HepG2 (cell line): Measurements from ENCODE around the gene DUS1L. TPM values are rescaled to one million over a fixed set of nuclear protein-coding genes. Genes with fewer than 3 reads are reported as not detected.

ENCODE experiments used
- ARID4A ChIP-seq: sonication (generic); formaldehyde crosslinking; IDR thresholded peaks from 2 replicates; pipeline ENCODE4 v1.5.0; 2020; ENCODE audit warnings: mild to moderate bottlenecking, missing genetic modification reagents, borderline replicate concordance
- CAMTA2 ChIP-seq: sonication (generic); formaldehyde crosslinking; IDR thresholded peaks from 2 replicates; pipeline ENCODE4 v1.4.0; 2020; ENCODE audit warnings: mild to moderate bottlenecking, missing genetic modification reagents, borderline replicate concordance
- FIP1L1 ChIP-seq: fragments of 200-400 bp; formaldehyde crosslinking; IDR thresholded peaks from 2 replicates; pipeline ENCODE4 v1.6.1; 2018; ENCODE audit warnings: low read depth, mild to moderate bottlenecking, low read length, moderate library complexity, borderline replicate concordance; ENCODE audit not compliant: insufficient read depth
- FOXP4 ChIP-seq: sonication (generic); formaldehyde crosslinking; IDR thresholded peaks from 2 replicates; pipeline ENCODE4 v1.4.0; 2020; ENCODE audit warnings: missing genetic modification reagents
- GLI4 ChIP-seq: sonication (generic); formaldehyde crosslinking; IDR thresholded peaks from 2 replicates; pipeline ENCODE4 v1.5.1; 2020; ENCODE audit warnings: missing genetic modification reagents, mild to moderate bottlenecking, moderate library complexity, borderline replicate concordance
- HNRNPL ChIP-seq: fragments of 200-400 bp; formaldehyde crosslinking; IDR thresholded peaks from 2 replicates; pipeline ENCODE4 v1.6.1; 2017; ENCODE audit warnings: mild to moderate bottlenecking, low read depth, low read length
- ISL2 ChIP-seq: sonication (generic); formaldehyde crosslinking; IDR thresholded peaks from 2 replicates; pipeline ENCODE4 v1.5.0; 2020; ENCODE audit warnings: missing genetic modification reagents
- ISX ChIP-seq: sonication (generic); formaldehyde crosslinking; conservative IDR thresholded peaks from 2 replicates; pipeline ENCODE4 v1.5.0; 2020; ENCODE audit warnings: missing genetic modification reagents
- KLF16 ChIP-seq, 2 experiments: sonication (generic) in 1 of 2; formaldehyde crosslinking in 1 of 2; IDR thresholded peaks; 2 replicates each; pipeline versions ENCODE4 v1.6.1 to v1.8.0; 2016 to 2023; ENCODE audit warnings: missing genetic modification reagents in 2 of 2, missing compliant biosample characterization in 1 of 2
- MED13 ChIP-seq: sonication (generic); formaldehyde crosslinking; IDR thresholded peaks from 2 replicates; pipeline ENCODE4 v1.5.0; 2020; ENCODE audit warnings: missing genetic modification reagents
- MXI1 ChIP-seq: IDR thresholded peaks from 3 replicates; pipeline ENCODE4 v1.6.1; 2012; ENCODE audit warnings: low read depth, low read length, inconsistent platforms, borderline replicate concordance
- NCOA1 ChIP-seq: sonication (generic); formaldehyde crosslinking; IDR thresholded peaks from 2 replicates; pipeline ENCODE4 v1.9.0; 2021; ENCODE audit warnings: missing genetic modification reagents
- NONO ChIP-seq, 2 experiments: fragments of 450-650 bp in 1 of 2; sonication (generic) in 1 of 2; formaldehyde crosslinking in 1 of 2; IDR thresholded peaks in 1 of 2; conservative IDR thresholded peaks in 1 of 2; 2 replicates each; pipeline versions ENCODE4 v1.6.1 to v1.8.0; 2017 to 2022; ENCODE audit warnings: mild to moderate bottlenecking in 1 of 2, missing genetic modification reagents in 1 of 2, moderate library complexity in 1 of 2
- PHF5A ChIP-seq: IDR thresholded peaks from one replicate; pipeline ENCODE4 v1.6.1; 2018; ENCODE audit warnings: low read depth, missing genetic modification reagents; ENCODE audit not compliant: unreplicated experiment
- ZBTB38 ChIP-seq: sonication (generic); formaldehyde crosslinking; IDR thresholded peaks from 2 replicates; pipeline ENCODE4 v1.5.1; 2020; ENCODE audit warnings: mild to moderate bottlenecking, missing genetic modification reagents
- ZNF160 ChIP-seq: sonication (generic); formaldehyde crosslinking; IDR thresholded peaks from 2 replicates; pipeline ENCODE4 v1.8.0; 2022; ENCODE audit warnings: mild to moderate bottlenecking, inconsistent platforms, missing genetic modification reagents
- ZNF331 ChIP-seq: sonication (generic); formaldehyde crosslinking; IDR thresholded peaks from 2 replicates; pipeline ENCODE4 v1.4.0; 2020; ENCODE audit warnings: missing genetic modification reagents
- ZNF446 ChIP-seq: sonication (generic); formaldehyde crosslinking; IDR thresholded peaks from 2 replicates; pipeline ENCODE4 v1.5.0; 2020; ENCODE audit warnings: mild to moderate bottlenecking, missing genetic modification reagents
- ZNF691 ChIP-seq: sonication (generic); formaldehyde crosslinking; IDR thresholded peaks from 2 replicates; pipeline ENCODE4 v1.4.0; 2020; ENCODE audit warnings: missing genetic modification reagents, low read depth, mild to moderate bottlenecking, borderline replicate concordance
- ZNF776 ChIP-seq: sonication (generic); formaldehyde crosslinking; IDR thresholded peaks from 2 replicates; pipeline ENCODE4 v1.4.0; 2020; ENCODE audit warnings: mild to moderate bottlenecking, missing genetic modification reagents
- ZNF782 ChIP-seq: sonication (generic); formaldehyde crosslinking; IDR thresholded peaks from 2 replicates; pipeline ENCODE4 v1.4.0; 2020; ENCODE audit warnings: missing genetic modification reagents, mild to moderate bottlenecking, borderline replicate concordance
- polyA plus RNA-seq, 8 experiments: library from polyadenylated mRNA; depleted of rRNA in 3 of 8; stranded (reverse) in 7 of 8; unstranded in 1 of 8; fragments of >200 nt; fragmentation: Illumina TruSeq in 4 of 8; extraction: Trizol in 4 of 8; gene quantifications; 2 replicates each; pipeline versions ENCODE4 v1.2.1 to v1.2.3, GENCODE V29; 2011 to 2016; ENCODE audit warnings: low read depth in 4 of 8, missing spikeins in 1 of 8, mixed read lengths in 1 of 8; ENCODE audit not compliant: insufficient read depth in 1 of 8
- total RNA-seq, 5 experiments: library from RNA; depleted of rRNA; stranded (reverse); fragments of >200 nt; fragmentation: Illumina TruSeq; extraction: Trizol; gene quantifications; 2 replicates each; pipeline ENCODE4 v1.2.3, GENCODE V29; 2016; ENCODE audit warnings: low read depth in 1 of 5

DUS1L gene
- total and polyA plus RNA-seq, 2 of the 13 experiments (the other 11 are each of a cell fraction or from before 2014, with no cell fraction given) = 81.0 to 109 TPM

GRCh38 chr17:82023447-82024241 lies 42.0 kb downstream of the DUS1L start (continued):
- TF ChIP-seq ARID4A (CRISPR knock-in tag) = peak; percentile 30; the same call in 1 of the 2 replicates
- 0 out of 2 replicates have a peak, but pooled peaks have one; percentile 35 for TF ChIP-seq MED13
- no peak for TF ChIP-seq FOXP4
- 0 out of 2 replicates have a peak, but pooled peaks have one; percentile 50 for TF ChIP-seq ZNF446 (CRISPR knock-in tag)
- TF ChIP-seq GLI4 (CRISPR knock-in tag) = 0 out of 2 replicates have a peak, but pooled peaks have one; percentile 36
- peak; percentile 36; the same call in 1 of the 2 replicates for TF ChIP-seq ZNF691 (CRISPR knock-in tag)
- TF ChIP-seq HNRNPL = 0 out of 2 replicates have a peak, but pooled peaks have one; percentile 38
- no peak for TF ChIP-seq NONO (IDR thresholded peaks at IDR 0.05)
- TF ChIP-seq NONO (CRISPR knock-in tag; conservative IDR thresholded peaks at IDR 0.05) = peak; percentile 78; the same call in 1 of the 2 replicates
- TF ChIP-seq CAMTA2 (CRISPR knock-in tag) = no peak
- TF ChIP-seq FIP1L1 = 0 out of 2 replicates have a peak, but pooled peaks have one; percentile 9
- TF ChIP-seq ISX (CRISPR knock-in tag) = 0 out of 2 replicates have a peak, but pooled peaks have one; percentile 49
- 0 out of 4 replicates have a peak, but pooled peaks of 1 of the 2 experiments have one; percentile 7 for TF ChIP-seq KLF16 (CRISPR knock-in tag; IDR thresholded peaks at IDR 0.05)
- 0 out of 2 replicates have a peak, but pooled peaks have one; percentile 74 for TF ChIP-seq ZNF782
- TF ChIP-seq PHF5A = no peak
- TF ChIP-seq ZNF776 (CRISPR knock-in tag) = peak; percentile 85
- TF ChIP-seq ZNF160 = 0 out of 2 replicates have a peak, but pooled peaks have one; percentile 23
- TF ChIP-seq ZNF331 (CRISPR knock-in tag) = 0 out of 2 replicates have a peak, but pooled peaks have one; percentile 4
- peak; percentile 61 for TF ChIP-seq ISL2 (CRISPR knock-in tag)
- TF ChIP-seq ZBTB38 (CRISPR knock-in tag) = peak; percentile 73; the same call in 1 of the 2 replicates
- TF ChIP-seq NCOA1 (CRISPR knock-in tag) = 0 out of 2 replicates have a peak, but pooled peaks have one; percentile 44
- TF ChIP-seq MXI1 = peak; percentile 9; the same call in 1 of the 3 replicates
